ENCODE results near the gene REXO1. TPM values are rescaled to one million over a fixed set of nuclear protein-coding genes. Genes with fewer than 3 reads are reported as not detected.
A peak's percentile ranks its signal among the peaks of the same experiment; 100 is the strongest.

REXO1 gene
- total and polyA plus RNA-seq, 9 of the 15 experiments (the other 6 are each of a cell fraction or from before 2014, with no cell fraction given), result 0.04 to 63.3 (median 15.8) TPM

DNA sequence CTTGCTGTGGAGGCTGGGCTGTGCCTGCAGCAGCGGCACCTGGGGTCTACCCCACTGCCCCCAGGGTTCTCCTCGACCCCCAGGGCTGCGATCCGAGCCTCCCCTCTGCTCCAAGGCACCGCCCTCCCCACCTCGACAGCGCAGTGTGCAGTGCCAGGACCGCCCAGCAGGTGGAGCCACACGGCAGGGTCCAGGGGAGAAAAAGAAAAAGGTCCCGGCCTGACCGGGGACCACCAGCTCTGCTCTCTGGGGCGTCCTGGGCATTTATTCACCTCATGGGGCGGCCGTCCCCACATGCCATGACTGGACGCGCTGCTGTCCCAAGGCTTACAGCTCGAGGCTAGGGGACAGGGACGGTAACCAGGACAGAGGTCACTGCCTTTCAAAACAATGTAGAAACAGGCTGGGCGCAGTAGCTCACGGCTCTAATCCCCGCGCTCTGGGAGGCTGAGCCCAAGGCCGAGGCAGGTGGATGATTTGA is 10.6 kb downstream of the REXO1 start (continued):
- TF ChIP-seq FOXP1 (CRISPR knock-in tag; IDR thresholded peaks at IDR 0.05) (no peak; the same call in 1 of the 2 replicates), HLTF (IDR thresholded peaks at IDR 0.05) (no peak), OTX1 (CRISPR knock-in tag; IDR thresholded peaks at IDR 0.05) (no peak), CREBBP (IDR thresholded peaks at IDR 0.05; ENCODE audit: low read depth, low read length) (no peak), FOXM1 (IDR thresholded peaks at IDR 0.05; ENCODE audit: low read depth) (no peak), FOXM1 (CRISPR knock-in tag; IDR thresholded peaks at IDR 0.05; ENCODE audit: low read depth) (no peak), EP400 (IDR thresholded peaks at IDR 0.05) (no peak), RFX1 (IDR thresholded peaks at IDR 0.05) (no peak), CEBPG (CRISPR knock-in tag; IDR thresholded peaks at IDR 0.05) (no peak), CEBPG (tag; conservative IDR thresholded peaks at IDR 0.05 in 1 of 2, IDR thresholded peaks at IDR 0.05 in 1 of 2) (no peak), DIDO1 (tag; IDR thresholded peaks at IDR 0.05; ENCODE audit: low read depth) (no peak), CREB1 (IDR thresholded peaks at IDR 0.05) (no peak), CREB1 (CRISPR knock-in tag; IDR thresholded peaks at IDR 0.05) (peak; percentile 58; the same call in 1 of the 2 replicates)

DNA sequence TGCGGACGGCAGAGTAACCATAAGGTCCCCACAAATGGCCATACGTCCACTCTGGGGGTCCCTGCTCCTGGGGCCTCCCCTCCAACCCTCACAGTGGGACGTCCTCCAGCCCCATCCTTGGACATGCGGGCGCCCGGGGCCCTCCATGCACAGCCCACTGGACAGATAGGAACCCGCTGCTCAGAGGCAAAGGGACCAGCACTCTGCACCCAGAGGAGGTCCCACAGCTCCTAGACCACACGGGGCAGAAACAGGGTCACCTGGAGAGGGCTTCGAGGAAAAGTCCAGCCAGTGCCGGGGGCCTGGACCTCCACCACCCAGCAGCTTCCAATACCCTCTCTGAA is 11.1 kb downstream of the REXO1 start:
- ATAC-seq, result peak; percentile 55

More for the DNA sequence above, 11.1 kb downstream of the REXO1 start:
- H3K9me3 ChIP-seq (replicated peaks; ENCODE audit: control insufficient read depth, insufficient read depth, low read depth, low read length), result no peaks in the 10 kb centered on the region
- TF ChIP-seq PTBP1 (IDR thresholded peaks at IDR 0.05; ENCODE audit: low read depth, low read length), result 0 out of 2 replicates have a peak, but pooled peaks have one; percentile 5
- TF ChIP-seq CREBBP (IDR thresholded peaks at IDR 0.05; ENCODE audit: low read depth, low read length), result no peak
- TF ChIP-seq ZFP36 (IDR thresholded peaks at IDR 0.05; ENCODE audit: low read depth, low read length, partially characterized antibody), result no peak
- peak in 1 of 2 experiments; percentile 80; a peak in 1 of 4 replicates for TF ChIP-seq FOXK2 (conservative IDR thresholded peaks at IDR 0.05 in 1 of 2, IDR thresholded peaks at IDR 0.05 in 1 of 2; ENCODE audit: low read depth in 2 of 2)
- TF ChIP-seq SAP30 (IDR thresholded peaks at IDR 0.05; ENCODE audit: borderline replicate concordance, insufficient read depth, low read depth, low read length, poor library complexity, severe bottlenecking), result peak; percentile 36
- peak; percentile 24 for TF ChIP-seq RBFOX2 (IDR thresholded peaks at IDR 0.05; ENCODE audit: low read depth, low read length)
- no peak for TF ChIP-seq ID3 (CRISPR knock-in tag; IDR thresholded peaks at IDR 0.05)
- TF ChIP-seq ID3 (tag; IDR thresholded peaks at IDR 0.05), result peak; percentile 19; the same call in 1 of the 2 replicates
- TF ChIP-seq PML (IDR thresholded peaks at IDR 0.05; ENCODE audit: low read length), result no peak
- TF ChIP-seq ZFX (CRISPR knock-in tag; IDR thresholded peaks at IDR 0.05), result peak; percentile 16; the same call in 1 of the 2 replicates
- peak; percentile 64 for TF ChIP-seq POLR2G (IDR thresholded peaks at IDR 0.05; ENCODE audit: low read depth, low read length)
- TF ChIP-seq POLR2B (IDR thresholded peaks at IDR 0.05; ENCODE audit: low read depth, partially characterized antibody), result peak; percentile 37
- H2AFZ ChIP-seq (ENCODE audit: low read depth, low read length), result peak overlapping the region; percentile 64; the same call in 1 of the 2 replicates
- WGBS (ENCODE audit: insufficient coverage, low coverage, missing lambda C conversion rate), result 1% methylated on average over 11 of the region's 11 CpGs
- H4K20me1 ChIP-seq (replicated peaks; ENCODE audit: control insufficient read depth, insufficient read depth, low read length), result peaks cover 24% of the 10 kb centered on the region
- peak overlapping the region; percentile 84 for H3K4me2 ChIP-seq (ENCODE audit: insufficient read depth, low read length)
- H3K36me3 ChIP-seq (ENCODE audit: control insufficient read depth, insufficient read depth, low read length), result peaks cover 46% of the 10 kb centered on the region; the same call in 1 of the 3 replicates
- BruUV-seq (replicated peaks), result no TSS peak
- no peaks in the 10 kb centered on the region for H3K27me3 ChIP-seq (ENCODE audit: control insufficient read depth in 2 of 2, insufficient read depth in 2 of 2, low read length in 2 of 2)
- ChIA-PET POLR2A (interaction anchor here (0.5 to 6.6 kb wide), 10 partner anchors 9 to 1201 kb away, joined by 3 to 46 read pairs (median 3); no protein-coding TSS in a partner anchor), CTCF (ENCODE audit: low intra/inter-chr PET ratio) (interaction anchor here (0.6 kb wide), 1 partner anchor 59 kb away, joined by 4 read pairs; no protein-coding TSS in a partner anchor)
- H3K4me3 ChIP-seq, result peak overlapping the region; percentile 27
- peaks cover 3% of the 10 kb centered on the region for H3K9me1 ChIP-seq (ENCODE audit: control insufficient read depth, insufficient read depth, low read length)
- H3K79me2 ChIP-seq (ENCODE audit: control insufficient read depth, insufficient read depth, low read length), result peaks cover 96% of the 10 kb centered on the region
- peak overlapping the region; percentile 72 for H3K27ac ChIP-seq (ENCODE audit: extremely low read depth, low read depth, low read length)
- H3K4me1 ChIP-seq (replicated peaks in 1 of 2; ENCODE audit: control insufficient read depth in 2 of 2, insufficient read depth in 2 of 2, low read length in 2 of 2), result peaks cover 53 to 94% of the 10 kb centered on the region in 2 experiments
- in situ Hi-C loops (cut with MboI) (no loop called here), intact Hi-C loops (cut with micrococcal nuclease) (no loop called here)
- peak overlapping the region; percentile 63 to 89 for H3K9ac ChIP-seq (ENCODE audit: insufficient read depth in 1 of 2, low read depth in 2 of 2, low read length in 2 of 2)
- DNase-seq (ENCODE audit: extremely low read depth in 1 of 4, low spot score in 3 of 4) (no peak), FAIRE-seq (no peak)

Measured in K562 (cell line).